ENCODE data around the gene RUVBL2.
A peak's percentile ranks its signal among the peaks of the same experiment; 100 is the strongest.

Gene RUVBL2

GRCh38 chr19:48964205-48965039, 29.3 kb upstream of the RUVBL2 start:
- DNase-seq (ENCODE audit: low spot score), result no peak

GRCh38 chr19:48965040-48965805, 28.5 kb upstream of the RUVBL2 start, which contains the start of gene FTL:
Gene FTL (plus strand): TSS chr19:48965309. CDS start chr19:48965508, 199 bp downstream.
- DNase-seq (ENCODE audit: low spot score), result peak; percentile 98

GRCh38 chr19:48965806-48966540, 27.7 kb upstream of the RUVBL2 start:
- DNase-seq (ENCODE audit: low spot score), result peak; percentile 87

GRCh38 chr19:48966541-48967345, 26.9 kb upstream of the RUVBL2 start:
- DNase-seq (ENCODE audit: low spot score), result no peak

- no peak for DNase-seq (ENCODE audit: low spot score)
Measured at GRCh38 chr19:48967346-48968178, 26.1 kb upstream of the RUVBL2 start.

- DNase-seq (ENCODE audit: low spot score), result no peak
Measured at GRCh38 chr19:48968179-48968661, 25.5 kb upstream of the RUVBL2 start.

- DNase-seq (ENCODE audit: low spot score), result no peak
Measured at GRCh38 chr19:48968813-48969218, 24.9 kb upstream of the RUVBL2 start.

GRCh38 chr19:48969276-48970138, 24.2 kb upstream of the RUVBL2 start:
- DNase-seq (ENCODE audit: low spot score), result no peak

- no peak for DNase-seq (ENCODE audit: low spot score)
Measured at GRCh38 chr19:48970139-48970766, 23.4 kb upstream of the RUVBL2 start.

GRCh38 chr19:48970923-48971395, 22.7 kb upstream of the RUVBL2 start:
- no peak for DNase-seq (ENCODE audit: low spot score)

- no peak for DNase-seq (ENCODE audit: low spot score)
Measured at GRCh38 chr19:48975947-48976847, 17.5 kb upstream of the RUVBL2 start.

GRCh38 chr19:48977061-48977460, 16.6 kb upstream of the RUVBL2 start:
- no peak for DNase-seq (ENCODE audit: low spot score)

GRCh38 chr19:48982280-48982679, 11.4 kb upstream of the RUVBL2 start:
- no peak for DNase-seq (ENCODE audit: low spot score)

GRCh38 chr19:48985711-48986110, 8.0 kb upstream of the RUVBL2 start:
- no peak for DNase-seq (ENCODE audit: low spot score)

- no peak for DNase-seq (ENCODE audit: low spot score)
Measured at GRCh38 chr19:48986211-48986610, 7.5 kb upstream of the RUVBL2 start.

- DNase-seq (ENCODE audit: low spot score), result no peak
Measured at GRCh38 chr19:48987323-48987722, 6.4 kb upstream of the RUVBL2 start.

GRCh38 chr19:48988286-48988685, 5.4 kb upstream of the RUVBL2 start:
- no peak for DNase-seq (ENCODE audit: low spot score)

- DNase-seq (ENCODE audit: low spot score), result no peak
Measured at GRCh38 chr19:48988860-48989259, 4.8 kb upstream of the RUVBL2 start.
